WTC11 (cell line): Measurements from ENCODE around the gene CNTNAP3B. TPM values are rescaled to one million over a fixed set of nuclear protein-coding genes. Genes with fewer than 3 reads are reported as not detected.
"Not testable (repeated sequence)": the region's sequence is repeated elsewhere in the genome, so short reads cannot be mapped to it uniquely, and the experiment has no call there.

Experiments
- ATAC-seq: fragments of 200-7000 bp; cut with Tn5 transposase; 2 replicates; pipeline ENCODE4 v1.10.0; 2021; ENCODE audit warnings: mild to moderate bottlenecking, moderate library complexity
- CTCF ChIA-PET: fragments of 300-600 bp; sonication (Branson Sonifier 250); formaldehyde crosslinking; loops from one replicate; lab custom pipeline; 2021; ENCODE audit warnings: antibody characterized with exemption; lab: Charles Lee
- POLR2A ChIA-PET: fragments of 350-600 bp; sonication (Branson Sonifier 250); formaldehyde crosslinking; loops from one replicate; lab custom pipeline; 2021; ENCODE audit warnings: antibody characterized with exemption; lab: Charles Lee
- DNase-seq: peaks from one replicate; pipeline ENCODE4 v3.0.0; 2021; ENCODE audit warnings: low spot score
- H3K27ac Mint-ChIP-seq: 2 replicates; pipeline ENCODE4 v1.8.0; 2021; ENCODE audit warnings: mixed read lengths
- H3K27me3 Mint-ChIP-seq: 2 replicates; pipeline ENCODE4 v1.8.0; 2021; ENCODE audit warnings: low read depth, mild to moderate bottlenecking, moderate library complexity, mixed read lengths
- H3K36me3 Mint-ChIP-seq: 2 replicates; pipeline ENCODE4 v1.8.0; 2021; ENCODE audit warnings: mixed read lengths
- H3K4me1 Mint-ChIP-seq: 2 replicates; pipeline ENCODE4 v1.8.0; 2022; ENCODE audit warnings: mixed read lengths
- H3K4me3 Mint-ChIP-seq: 2 replicates; pipeline ENCODE4 v1.8.0; 2021; ENCODE audit warnings: mild to moderate bottlenecking, moderate library complexity, mixed read lengths
- H3K9me3 Mint-ChIP-seq: 2 replicates; pipeline ENCODE4 v1.8.0; 2021; ENCODE audit warnings: mixed read lengths
- total RNA-seq: library from RNA; stranded (reverse); gene quantifications from 3 replicates; pipeline ENCODE4 v1.2.3, GENCODE V29; 2021

CNTNAP3B gene
- total RNA-seq, 1 experiment from 2014 or later, result 2.8 TPM

DNA sequence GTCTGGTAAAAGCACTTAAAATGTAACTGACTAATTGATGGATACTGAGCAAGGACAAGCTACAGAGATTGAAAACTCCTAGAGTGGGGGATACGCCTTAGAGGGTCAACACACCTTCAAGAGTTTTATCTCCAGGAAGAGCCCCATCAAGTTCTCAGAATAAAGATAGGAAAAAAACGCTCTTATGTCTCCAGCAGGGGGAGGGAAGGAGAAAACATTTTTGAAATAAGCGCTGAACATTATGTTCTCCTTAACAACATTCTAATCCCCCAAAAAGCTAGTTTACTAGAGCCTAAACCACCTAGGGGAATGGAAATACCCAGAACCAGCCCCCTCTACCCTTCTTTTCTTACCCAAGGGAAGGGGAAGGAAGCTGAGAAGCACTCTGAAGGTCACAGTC is 187.5 kb downstream of the CNTNAP3B start:
- CTCF ChIA-PET, H3K27me3 Mint-ChIP-seq, H3K27ac Mint-ChIP-seq, H3K9me3 Mint-ChIP-seq, H3K4me3 Mint-ChIP-seq, POLR2A ChIA-PET, H3K4me1 Mint-ChIP-seq, ATAC-seq, H3K36me3 Mint-ChIP-seq, DNase-seq: not testable (repeated sequence)

DNA sequence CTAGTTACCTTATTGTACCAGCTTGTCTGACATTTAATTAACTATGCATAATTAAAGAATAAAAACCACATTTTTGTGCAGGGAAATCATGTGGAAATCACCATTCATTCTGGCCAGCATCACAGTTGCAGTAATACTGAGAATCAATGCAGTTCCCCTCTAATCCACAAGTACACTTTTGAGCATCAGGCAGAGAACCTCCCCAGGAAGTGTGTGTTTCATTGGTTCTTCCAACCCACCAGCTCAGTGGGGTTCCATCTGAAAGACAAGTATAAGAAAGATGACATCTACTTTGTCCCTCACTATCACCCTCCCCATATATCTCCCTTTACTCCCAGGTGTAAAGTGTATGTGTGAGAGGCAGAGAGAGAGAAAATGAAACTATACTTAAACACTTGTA is 191.1 kb downstream of the CNTNAP3B start:
- H3K9me3 Mint-ChIP-seq, ATAC-seq, CTCF ChIA-PET, H3K4me3 Mint-ChIP-seq, DNase-seq, H3K27me3 Mint-ChIP-seq, H3K27ac Mint-ChIP-seq, POLR2A ChIA-PET, H3K36me3 Mint-ChIP-seq, H3K4me1 Mint-ChIP-seq: not testable (repeated sequence)

DNA sequence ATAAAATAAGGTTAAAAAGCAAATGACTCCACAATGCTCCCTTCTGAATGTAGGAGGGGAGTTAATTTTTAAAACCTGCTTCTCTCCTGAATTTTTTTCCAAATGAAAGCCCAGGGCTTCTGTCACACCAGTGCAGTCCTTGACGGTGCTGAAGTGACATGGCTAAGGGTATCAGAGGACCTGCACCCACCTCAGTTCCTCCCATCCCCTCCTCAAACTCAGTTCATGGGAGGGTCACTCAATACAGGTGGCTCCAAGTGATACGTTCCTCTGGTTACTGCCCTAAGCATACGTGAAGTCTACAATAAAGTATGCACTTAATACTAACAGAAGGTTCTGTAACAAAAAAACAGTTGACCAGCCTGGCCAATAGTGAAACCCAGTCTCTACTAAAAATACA is 193.5 kb downstream of the CNTNAP3B start:
- H3K4me1 Mint-ChIP-seq, H3K36me3 Mint-ChIP-seq, H3K4me3 Mint-ChIP-seq, H3K27ac Mint-ChIP-seq, ATAC-seq, H3K27me3 Mint-ChIP-seq, CTCF ChIA-PET, DNase-seq, H3K9me3 Mint-ChIP-seq, POLR2A ChIA-PET: not testable (repeated sequence)

DNA sequence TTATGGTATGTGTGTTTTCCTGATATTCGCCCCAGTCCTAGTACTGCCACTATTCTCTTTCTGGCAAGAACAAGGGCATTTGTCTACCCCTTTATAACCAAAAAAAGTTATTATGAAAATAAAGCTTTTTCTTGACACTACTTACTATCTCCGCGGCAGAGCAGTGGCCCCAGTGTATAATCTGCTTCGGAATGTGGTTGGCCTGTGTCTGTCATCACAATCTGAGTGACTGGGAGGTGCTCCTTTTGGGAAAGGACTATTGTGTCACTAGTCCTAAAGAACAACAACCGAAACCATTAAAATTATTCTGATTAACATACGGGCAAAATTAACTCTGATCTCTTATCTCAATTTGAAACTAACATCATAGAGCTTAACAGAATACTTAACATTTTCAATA is 200.1 kb downstream of the CNTNAP3B start:
- H3K4me3 Mint-ChIP-seq, H3K27me3 Mint-ChIP-seq, POLR2A ChIA-PET, H3K27ac Mint-ChIP-seq, DNase-seq, H3K4me1 Mint-ChIP-seq, CTCF ChIA-PET, H3K9me3 Mint-ChIP-seq, H3K36me3 Mint-ChIP-seq, ATAC-seq: not testable (repeated sequence)

DNA sequence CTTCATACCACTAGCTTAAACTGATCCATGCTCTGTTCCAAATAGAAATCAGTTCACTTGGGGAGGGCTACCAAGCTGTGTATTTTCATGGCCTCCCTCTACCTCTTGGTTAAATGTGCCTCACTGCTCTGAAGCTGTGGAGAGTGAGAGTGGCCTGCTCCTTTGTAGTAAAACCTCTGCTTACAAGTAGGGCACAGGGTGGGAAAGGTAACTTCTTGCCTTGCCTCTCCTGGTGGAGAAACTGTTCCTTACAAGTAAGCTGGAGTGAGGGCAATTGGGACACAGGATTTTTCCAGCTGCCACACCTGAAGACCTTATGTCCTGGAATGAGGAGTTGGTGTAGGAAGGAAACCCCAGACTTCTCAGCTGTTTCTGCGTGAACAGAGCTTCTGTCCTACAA is 211.9 kb downstream of the CNTNAP3B start:
- H3K27me3 Mint-ChIP-seq, H3K36me3 Mint-ChIP-seq, DNase-seq, H3K27ac Mint-ChIP-seq, CTCF ChIA-PET, H3K4me3 Mint-ChIP-seq, H3K4me1 Mint-ChIP-seq, H3K9me3 Mint-ChIP-seq, POLR2A ChIA-PET: not testable (repeated sequence)
- peak; percentile 86 for ATAC-seq

DNA sequence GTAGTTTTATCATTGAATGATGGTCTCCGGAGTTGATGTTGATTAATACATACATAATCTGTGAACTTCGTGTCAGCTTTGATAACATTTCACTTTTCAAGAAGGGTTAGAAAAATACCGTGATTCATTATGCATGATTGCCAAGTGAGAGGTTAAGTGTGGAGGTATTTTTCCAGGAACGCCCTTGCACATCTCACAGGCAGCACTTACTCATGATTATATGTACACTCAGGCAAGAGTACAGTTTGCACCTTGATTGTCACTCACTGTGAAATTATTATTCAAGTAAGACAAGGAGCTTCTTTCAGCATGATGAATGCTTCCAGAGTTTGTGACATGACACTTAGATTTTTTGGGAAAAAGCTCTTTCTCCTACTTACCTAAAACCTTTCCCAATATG is 223.7 kb downstream of the CNTNAP3B start:
- POLR2A ChIA-PET, ATAC-seq, H3K4me1 Mint-ChIP-seq, H3K36me3 Mint-ChIP-seq, H3K4me3 Mint-ChIP-seq, DNase-seq, CTCF ChIA-PET, H3K9me3 Mint-ChIP-seq, H3K27me3 Mint-ChIP-seq, H3K27ac Mint-ChIP-seq: not testable (repeated sequence)

DNA sequence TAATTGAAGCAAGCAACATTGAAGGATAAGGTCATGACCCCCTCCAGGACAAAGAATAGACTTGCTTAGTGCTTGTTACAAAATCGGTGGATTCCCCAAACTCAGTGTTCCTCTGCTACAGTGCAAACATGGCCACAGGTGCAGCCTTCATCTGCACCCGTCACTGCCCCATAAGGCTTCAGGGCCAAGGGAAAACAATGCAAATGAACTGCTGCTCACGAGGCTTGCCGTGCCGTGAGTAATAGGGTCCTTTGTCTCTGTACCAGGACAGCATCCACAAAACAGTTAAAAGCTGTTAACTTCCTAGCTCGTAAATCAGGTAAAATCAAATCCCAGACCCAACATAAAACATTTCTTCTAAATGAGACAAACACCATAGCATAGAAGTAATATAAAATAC is 226.5 kb downstream of the CNTNAP3B start:
- H3K4me3 Mint-ChIP-seq, H3K4me1 Mint-ChIP-seq, H3K27ac Mint-ChIP-seq, ATAC-seq, H3K9me3 Mint-ChIP-seq, CTCF ChIA-PET, DNase-seq, H3K36me3 Mint-ChIP-seq, H3K27me3 Mint-ChIP-seq, POLR2A ChIA-PET: not testable (repeated sequence)

DNA sequence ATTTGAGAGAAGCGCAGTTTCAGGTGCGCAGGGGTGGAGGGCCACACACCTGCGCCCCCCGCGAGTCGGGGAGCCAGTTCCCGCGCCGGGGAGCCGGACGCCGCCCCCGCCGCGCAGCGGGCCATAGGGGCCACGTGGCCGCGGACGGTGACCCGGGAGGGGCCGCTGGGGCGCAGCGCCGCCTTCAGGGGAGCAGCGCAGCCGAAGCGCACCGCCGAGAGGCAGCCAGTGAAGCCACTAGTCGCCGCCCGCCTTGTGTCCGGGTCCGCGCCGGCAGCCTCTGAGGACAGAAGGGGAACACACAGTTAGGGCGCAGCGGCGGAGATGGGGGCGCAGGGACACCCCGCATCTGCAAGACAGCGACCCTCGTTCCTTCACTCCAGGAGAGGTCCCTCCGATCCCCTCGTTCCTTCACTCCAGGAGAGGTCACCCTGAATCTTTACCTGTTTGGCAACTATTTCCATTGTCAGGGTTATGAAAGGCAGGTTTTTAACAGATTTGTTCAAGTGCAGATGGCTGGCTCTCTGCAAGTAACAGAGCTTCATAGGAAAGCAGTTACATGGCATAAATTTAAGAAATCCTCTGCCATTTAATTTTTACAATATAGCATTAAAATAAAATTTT is 230.4 kb downstream of the CNTNAP3B start:
- H3K9me3 Mint-ChIP-seq, H3K4me1 Mint-ChIP-seq, H3K36me3 Mint-ChIP-seq, POLR2A ChIA-PET, CTCF ChIA-PET, H3K27me3 Mint-ChIP-seq, DNase-seq, H3K4me3 Mint-ChIP-seq, H3K27ac Mint-ChIP-seq: not testable (repeated sequence)
- ATAC-seq, result peak; percentile 92

DNA sequence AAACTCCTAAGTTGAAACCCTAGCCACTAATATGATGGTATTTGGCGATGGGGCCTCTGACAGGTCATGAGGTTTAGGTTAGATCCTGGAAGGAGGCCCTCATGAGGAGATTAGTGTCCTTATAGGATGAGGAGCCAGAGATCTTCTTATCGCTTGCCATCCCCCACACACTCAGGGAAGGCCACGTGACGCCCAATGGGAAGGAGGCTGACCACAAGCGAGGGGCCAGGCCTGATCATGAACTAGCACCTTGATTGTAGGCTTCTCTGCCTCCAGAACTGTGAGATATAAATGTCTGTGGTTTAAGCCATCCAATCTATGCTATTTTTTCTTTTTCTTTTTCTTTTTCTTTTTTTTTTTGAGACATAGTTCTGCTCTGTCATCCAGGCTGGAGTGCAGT is 254.7 kb downstream of the CNTNAP3B start:
- H3K36me3 Mint-ChIP-seq, H3K27me3 Mint-ChIP-seq, DNase-seq, CTCF ChIA-PET, ATAC-seq, POLR2A ChIA-PET, H3K4me3 Mint-ChIP-seq, H3K9me3 Mint-ChIP-seq, H3K27ac Mint-ChIP-seq, H3K4me1 Mint-ChIP-seq: not testable (repeated sequence)

DNA sequence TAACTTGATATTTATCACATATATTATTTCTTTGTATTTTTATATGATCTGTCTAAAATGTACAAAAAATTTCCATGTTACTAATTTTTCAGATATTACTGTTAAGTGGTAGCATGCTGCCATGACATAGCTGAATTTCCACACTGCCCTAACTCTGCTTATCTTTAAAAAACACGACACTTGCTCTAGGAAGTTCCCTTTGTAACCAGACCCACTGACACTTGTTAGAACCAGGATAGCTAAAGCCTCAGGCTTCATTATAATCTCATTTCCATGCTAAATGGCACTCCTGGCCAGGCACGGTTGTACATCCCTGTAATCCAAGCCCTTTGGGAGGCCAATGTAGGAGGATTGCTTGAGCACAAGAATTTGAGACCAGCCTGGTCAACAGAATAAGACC is 273.8 kb downstream of the CNTNAP3B start:
- H3K36me3 Mint-ChIP-seq, CTCF ChIA-PET, H3K9me3 Mint-ChIP-seq, POLR2A ChIA-PET, ATAC-seq, H3K4me3 Mint-ChIP-seq, H3K4me1 Mint-ChIP-seq, DNase-seq, H3K27ac Mint-ChIP-seq, H3K27me3 Mint-ChIP-seq: not testable (repeated sequence)

DNA sequence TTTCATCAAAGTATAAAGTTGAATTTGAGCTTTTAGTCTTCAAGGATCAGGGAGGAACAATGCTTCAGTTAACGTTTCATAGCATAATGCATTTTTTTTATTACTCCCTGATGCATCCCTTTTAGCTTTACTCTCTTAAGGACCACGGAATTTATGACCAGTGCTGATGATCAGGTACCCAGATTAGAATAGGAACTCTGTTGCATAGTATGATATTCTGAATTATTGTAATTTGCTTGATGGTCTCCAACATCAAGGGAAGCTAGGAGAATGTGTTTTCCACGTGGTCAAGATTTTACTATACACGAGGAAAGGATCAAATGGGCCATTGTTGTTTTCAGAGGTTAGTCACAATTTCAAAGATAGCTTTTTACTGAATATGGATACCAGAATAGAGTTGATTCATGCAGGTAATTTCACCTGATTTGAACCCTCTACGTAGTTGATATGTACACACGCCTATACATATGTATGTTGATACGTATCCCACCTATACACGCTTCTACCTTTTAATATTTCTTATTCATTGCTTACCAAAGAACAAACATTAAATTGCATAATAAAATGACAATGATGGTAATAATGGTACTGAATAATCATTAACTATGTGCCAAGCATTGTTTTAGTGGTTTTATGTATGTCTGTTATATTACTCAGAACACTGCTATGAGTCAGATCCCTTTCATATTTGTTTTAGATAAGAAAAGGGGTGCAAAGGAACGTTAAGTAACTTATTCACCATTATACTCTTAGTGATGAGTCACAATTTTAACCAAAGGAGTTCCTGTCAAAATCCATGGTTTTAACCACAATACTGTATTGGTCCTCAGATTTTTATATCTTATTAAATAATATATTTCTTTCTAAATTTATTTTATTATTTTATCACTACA is 277.1 kb downstream of the CNTNAP3B start:
- ATAC-seq, CTCF ChIA-PET, H3K36me3 Mint-ChIP-seq, H3K27me3 Mint-ChIP-seq, H3K4me1 Mint-ChIP-seq, H3K27ac Mint-ChIP-seq, H3K9me3 Mint-ChIP-seq, DNase-seq, H3K4me3 Mint-ChIP-seq, POLR2A ChIA-PET: not testable (repeated sequence)

DNA sequence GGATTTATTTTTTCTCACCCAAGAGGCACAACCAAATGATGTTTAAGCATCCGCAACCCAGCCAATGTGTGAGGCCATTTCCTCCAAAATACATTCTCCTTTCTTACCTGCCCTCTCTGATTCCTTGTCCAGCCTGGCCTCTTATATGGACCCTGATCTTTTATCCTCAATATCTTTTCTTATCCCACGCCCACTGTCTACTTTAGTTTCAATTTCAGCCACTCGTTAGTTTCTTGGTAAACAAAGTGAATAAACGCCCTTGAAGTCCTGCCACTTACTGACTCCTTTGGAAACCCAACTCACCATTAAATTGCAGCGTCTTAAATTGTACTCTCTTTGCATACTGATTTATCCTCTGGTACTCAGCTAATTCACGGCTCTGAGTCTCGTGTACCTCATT is 281.4 kb downstream of the CNTNAP3B start:
- H3K27me3 Mint-ChIP-seq, ATAC-seq, POLR2A ChIA-PET, H3K27ac Mint-ChIP-seq, H3K4me1 Mint-ChIP-seq, DNase-seq, H3K9me3 Mint-ChIP-seq, H3K4me3 Mint-ChIP-seq, H3K36me3 Mint-ChIP-seq, CTCF ChIA-PET: not testable (repeated sequence)
